DND-41 (cell line): Measurements from ENCODE around the gene FAM107B.
"Not testable (repeated sequence)": the region's sequence is repeated elsewhere in the genome, so short reads cannot be mapped to it uniquely, and the experiment has no call there.

ENCODE experiments used
- ATAC-seq: fragments of 200-7000 bp; cut with Tn5 transposase; 3 replicates; pipeline ENCODE4 v1.9.1; 2021; ENCODE audit warnings: low read depth; ENCODE audit not compliant: insufficient read depth
- DNase-seq: peaks from one replicate; pipeline ENCODE4 v3.0.0-alpha.2; 2020
- H2AFZ ChIP-seq: 2 replicates; pipeline ENCODE4 v1.6.0; 2012; ENCODE audit warnings: low read depth, low read length
- H3K27ac ChIP-seq: 2 replicates; pipeline ENCODE4 v1.5.1; 2012; ENCODE audit warnings: low read length, inconsistent platforms
- H3K27me3 ChIP-seq: fragments of 200-600 bp; sonication (generic); 2 replicates; pipeline ENCODE4 v1.6.0; 2012; ENCODE audit warnings: low read length, mild to moderate bottlenecking, inconsistent platforms; ENCODE audit not compliant: insufficient read depth, poor library complexity
- H3K36me3 ChIP-seq: 2 replicates; pipeline ENCODE4 v1.5.1; 2012; ENCODE audit warnings: low read length, inconsistent platforms; ENCODE audit not compliant: insufficient read depth
- H3K4me1 ChIP-seq: 2 replicates; pipeline ENCODE4 v1.5.1; 2012; ENCODE audit warnings: mild to moderate bottlenecking, low read length; ENCODE audit not compliant: insufficient read depth
- H3K4me2 ChIP-seq: 2 replicates; pipeline ENCODE4 v1.6.0; 2012; ENCODE audit warnings: mild to moderate bottlenecking, moderate library complexity, low read length, inconsistent platforms; ENCODE audit not compliant: insufficient read depth
- H3K4me3 ChIP-seq, 2 experiments: fragments of 200-600 bp in 1 of 2; shearing (Covaris generic) in 1 of 2; 2 replicates each; pipeline ENCODE4 v1.5.1; 2012 to 2016; ENCODE audit warnings: inconsistent platforms in 2 of 2, low read length in 2 of 2, mild to moderate bottlenecking in 2 of 2, low read depth in 1 of 2, moderate library complexity in 1 of 2
- H3K79me2 ChIP-seq: 2 replicates; pipeline ENCODE4 v1.6.0; 2012; ENCODE audit warnings: low read length, inconsistent platforms; ENCODE audit not compliant: insufficient read depth
- H3K9ac ChIP-seq: 2 replicates; pipeline ENCODE4 v1.6.0; 2012; ENCODE audit warnings: low read depth, mild to moderate bottlenecking, inconsistent platforms, low read length, moderate library complexity
- H3K9me3 ChIP-seq: 2 replicates; pipeline ENCODE4 v1.5.1; 2012; ENCODE audit warnings: low read length, moderate library complexity, mild to moderate bottlenecking, inconsistent platforms; ENCODE audit not compliant: insufficient read depth, severe bottlenecking
- H4K20me1 ChIP-seq: 2 replicates; pipeline ENCODE4 v1.6.0; 2012; ENCODE audit warnings: low read length; ENCODE audit not compliant: insufficient read depth
- CTCF ChIP-seq: IDR thresholded peaks from 2 replicates; pipeline ENCODE4 v1.5.1; 2012; ENCODE audit warnings: borderline replicate concordance, low read length, moderate library complexity, mild to moderate bottlenecking; ENCODE audit not compliant: poor library complexity, severe bottlenecking; ENCODE audit errors: extremely low read depth
- EZH2 ChIP-seq: IDR thresholded peaks from 3 replicates; pipeline ENCODE4 v1.6.1; 2012; ENCODE audit warnings: borderline replicate concordance, low read depth, mild to moderate bottlenecking, moderate library complexity, low read length, inconsistent platforms; ENCODE audit not compliant: severe bottlenecking

The FAM107B gene

GRCh38 chr10:14593806-14594205 is 180.9 kb downstream of the FAM107B start:
- H3K9me3 ChIP-seq: no peaks in the 10 kb centered on the region
- H3K79me2 ChIP-seq: no peaks in the 10 kb centered on the region
- H3K4me1 ChIP-seq: no peaks in the 10 kb centered on the region
- H3K9ac ChIP-seq: no peak overlapping the region
- no peaks in the 10 kb centered on the region for H4K20me1 ChIP-seq
- no peak overlapping the region for H3K4me3 ChIP-seq
- H2AFZ ChIP-seq: no peak overlapping the region
- no peak overlapping the region for H3K27ac ChIP-seq
- no peak for DNase-seq
- no peaks in the 10 kb centered on the region for H3K27me3 ChIP-seq
- H3K4me2 ChIP-seq: no peak overlapping the region
- no peaks in the 10 kb centered on the region for H3K36me3 ChIP-seq
- ATAC-seq: no peak
- no peak for TF ChIP-seq EZH2

- no peaks in the 10 kb centered on the region for H3K27me3 ChIP-seq
- no peak overlapping the region for H2AFZ ChIP-seq
- H3K79me2 ChIP-seq: no peaks in the 10 kb centered on the region
- TF ChIP-seq EZH2: no peak
- TF ChIP-seq CTCF: no peak
- no peak overlapping the region for H3K4me3 ChIP-seq
- ATAC-seq: no peak
- no peak for DNase-seq
- no peaks in the 10 kb centered on the region for H4K20me1 ChIP-seq
- no peaks in the 10 kb centered on the region for H3K9me3 ChIP-seq
- H3K36me3 ChIP-seq: no peaks in the 10 kb centered on the region
- no peaks in the 10 kb centered on the region for H3K4me1 ChIP-seq
- no peak overlapping the region for H3K27ac ChIP-seq
- H3K9ac ChIP-seq: no peak overlapping the region
- H3K4me2 ChIP-seq: no peak overlapping the region
Measured at GRCh38 chr10:14592566-14592965, 182.1 kb downstream of the FAM107B start.

- H2AFZ ChIP-seq: no peak overlapping the region
- H3K79me2 ChIP-seq: no peaks in the 10 kb centered on the region
- TF ChIP-seq CTCF (no peak), EZH2 (no peak)
- no peaks in the 10 kb centered on the region for H3K36me3 ChIP-seq
- H4K20me1 ChIP-seq: no peaks in the 10 kb centered on the region
- DNase-seq (no peak), ATAC-seq (no peak)
- H3K27ac ChIP-seq: no peak overlapping the region
- no peaks in the 10 kb centered on the region for H3K9me3 ChIP-seq
- H3K9ac ChIP-seq: no peak overlapping the region
- H3K4me1 ChIP-seq: no peaks in the 10 kb centered on the region
- H3K27me3 ChIP-seq: no peaks in the 10 kb centered on the region
- H3K4me3 ChIP-seq: no peak overlapping the region
- no peak overlapping the region for H3K4me2 ChIP-seq
Measured at GRCh38 chr10:14592026-14592425, 182.7 kb downstream of the FAM107B start.

GRCh38 chr10:14588938-14589294 is 185.8 kb downstream of the FAM107B start:
- not testable (repeated sequence) for H3K4me3 ChIP-seq, H3K9me3 ChIP-seq, H3K36me3 ChIP-seq, ATAC-seq, H2AFZ ChIP-seq, H3K9ac ChIP-seq, H3K79me2 ChIP-seq, H3K27ac ChIP-seq, DNase-seq, H3K4me1 ChIP-seq, H3K4me2 ChIP-seq, H3K27me3 ChIP-seq, H4K20me1 ChIP-seq
